Neuronal stem cell (in vitro differentiated cells): ENCODE results near the gene ACSS2.

ENCODE experiments used
- DNase-seq: peaks from one replicate; pipeline ENCODE4 v3.0.0-alpha.2; 2013; ENCODE audit warnings: low spot score
- H2AFZ ChIP-seq: one replicate; pipeline ENCODE4 v1.6.1; 2013; ENCODE audit warnings: mild to moderate bottlenecking, low read length, inconsistent platforms
- H2AK5ac ChIP-seq: 2 replicates; pipeline ENCODE4 v1.6.1; 2013; ENCODE audit warnings: low read depth, mild to moderate bottlenecking, inconsistent platforms, low read length, moderate library complexity, mixed read lengths
- H2BK120ac ChIP-seq: 2 replicates; pipeline ENCODE4 v1.6.1; 2013; ENCODE audit warnings: low read depth, mild to moderate bottlenecking, inconsistent platforms, low read length, moderate library complexity, mixed read lengths
- H2BK12ac ChIP-seq: one replicate; pipeline ENCODE4 v1.6.1; 2013; ENCODE audit warnings: low read length, inconsistent platforms
- H2BK15ac ChIP-seq: 2 replicates; pipeline ENCODE4 v1.6.1; 2013; ENCODE audit warnings: mild to moderate bottlenecking, low read length, inconsistent platforms, mixed read lengths
- H2BK5ac ChIP-seq: one replicate; pipeline ENCODE4 v1.6.1; 2013; ENCODE audit warnings: inconsistent platforms, mild to moderate bottlenecking, low read length, moderate library complexity
- H3K14ac ChIP-seq: one replicate; pipeline ENCODE4 v1.6.1; 2013; ENCODE audit warnings: low read length, inconsistent platforms
- H3K18ac ChIP-seq: 2 replicates; pipeline ENCODE4 v1.6.1; 2013; ENCODE audit warnings: low read length, inconsistent platforms
- H3K23ac ChIP-seq: 2 replicates; pipeline ENCODE4 v1.6.1; 2013; ENCODE audit warnings: low read depth, mild to moderate bottlenecking, mixed read lengths, low read length, inconsistent platforms; ENCODE audit not compliant: poor library complexity
- H3K27ac ChIP-seq: replicated peaks from 3 replicates; pipeline ENCODE4 v1.5.1; 2013; ENCODE audit warnings: low read length, inconsistent platforms
- H3K27me3 ChIP-seq, 3 experiments: 2 replicates each; pipeline ENCODE4 v1.6.1; 2013; ENCODE audit warnings: low read length in 3 of 3, mild to moderate bottlenecking in 2 of 3, inconsistent platforms in 1 of 3, low read depth in 1 of 3, mixed read lengths in 1 of 3, moderate library complexity in 1 of 3; ENCODE audit not compliant: control insufficient read depth in 3 of 3, insufficient read depth in 3 of 3
- H3K36me3 ChIP-seq, 2 donors: replicated peaks in 1 of 2; 2 replicates each; pipeline ENCODE4 v1.6.1; 2013; ENCODE audit warnings: low read length in 2 of 2; ENCODE audit not compliant: control insufficient read depth in 2 of 2, insufficient read depth in 2 of 2
- H3K4ac ChIP-seq: 2 replicates; pipeline ENCODE4 v1.6.1; 2013; ENCODE audit warnings: inconsistent platforms, mild to moderate bottlenecking, low read length, moderate library complexity
- H3K4me1 ChIP-seq, 2 donors: 1 replicate in 1 of 2; 2 replicates in 1 of 2; pipeline ENCODE4 v1.6.1; 2013; ENCODE audit warnings: low read length in 2 of 2, low read depth in 1 of 2; ENCODE audit not compliant: control insufficient read depth in 2 of 2, insufficient read depth in 1 of 2
- H3K4me2 ChIP-seq: one replicate; pipeline ENCODE4 v1.6.1; 2013; ENCODE audit warnings: mild to moderate bottlenecking, low read length, inconsistent platforms; ENCODE audit not compliant: insufficient read depth, poor library complexity, severe bottlenecking
- H3K4me3 ChIP-seq, 2 donors: 2 replicates each; pipeline ENCODE4 v1.5.1; 2013; ENCODE audit warnings: low read length in 2 of 2, mild to moderate bottlenecking in 2 of 2, inconsistent platforms in 1 of 2, moderate library complexity in 1 of 2
- H3K79me1 ChIP-seq: one replicate; pipeline ENCODE4 v1.6.1; 2013; ENCODE audit warnings: low read depth, mild to moderate bottlenecking, inconsistent platforms, low read length, moderate library complexity
- H3K9ac ChIP-seq: one replicate; pipeline ENCODE4 v1.6.1; 2013; ENCODE audit warnings: mild to moderate bottlenecking, low read depth, low read length, inconsistent platforms; ENCODE audit not compliant: poor library complexity
- H3K9me3 ChIP-seq, 2 donors: replicated peaks in 1 of 2; 2 replicates each; pipeline versions ENCODE3 to v1.6.1; 2013; ENCODE audit warnings: low read length in 2 of 2, mild to moderate bottlenecking in 2 of 2, inconsistent platforms in 1 of 2, low read depth in 1 of 2, mixed read lengths in 1 of 2, moderate library complexity in 1 of 2; ENCODE audit not compliant: control insufficient read depth in 2 of 2, insufficient read depth in 1 of 2
- H4K8ac ChIP-seq: one replicate; pipeline ENCODE4 v1.6.1; 2013; ENCODE audit warnings: low read depth, mild to moderate bottlenecking, inconsistent platforms, low read length, moderate library complexity
- H4K91ac ChIP-seq: one replicate; pipeline ENCODE4 v1.6.1; 2013; ENCODE audit warnings: low read length, low read depth, mild to moderate bottlenecking, inconsistent platforms; ENCODE audit not compliant: poor library complexity
- WGBS, 2 donors: extraction: QIAGEN DNeasy Blood & Tissue Kit; methylation state at CpG; one replicate each; pipeline ENCODE4 v1.1.7; 2013; ENCODE audit warnings: missing lambda C conversion rate in 2 of 2, mixed read lengths in 1 of 2; ENCODE audit not compliant: insufficient read length in 2 of 2, insufficient replicate concordance in 1 of 2; ENCODE audit errors: extremely low coverage in 2 of 2; 5-methylcytosine and 5-hydroxymethylcytosine counted together

The ACSS2 gene

GRCh38 chr20:34965051-34965450 lies 88.6 kb downstream of the ACSS2 start:
- H3K14ac ChIP-seq: no peak overlapping the region
- H2AFZ ChIP-seq: no peak overlapping the region
- no peak overlapping the region for H3K4me2 ChIP-seq
- no peak overlapping the region for H2BK5ac ChIP-seq
- DNase-seq: no peak
- H4K8ac ChIP-seq: no peak overlapping the region
- no peak overlapping the region for H3K4ac ChIP-seq
- H3K9ac ChIP-seq: no peak overlapping the region
- H2BK15ac ChIP-seq: no peak overlapping the region
- H3K79me1 ChIP-seq: no peaks in the 10 kb centered on the region
- no peaks in the 10 kb centered on the region for H3K27me3 ChIP-seq
- no peak overlapping the region for H3K18ac ChIP-seq
- H2BK12ac ChIP-seq: no peak overlapping the region
- no peak overlapping the region for H3K4me3 ChIP-seq
- H2BK120ac ChIP-seq: no peak overlapping the region
- WGBS, 2 donors: no CpG with 5 or more reads among the region's 5 CpGs
- peaks cover 0 to 11% of the 10 kb centered on the region in 2 donors for H3K4me1 ChIP-seq
- no peak overlapping the region for H3K23ac ChIP-seq
- no peaks in the 10 kb centered on the region for H3K9me3 ChIP-seq
- no peak overlapping the region for H4K91ac ChIP-seq
- H2AK5ac ChIP-seq: no peak overlapping the region
- H3K27ac ChIP-seq: no peak overlapping the region
- no peaks in the 10 kb centered on the region for H3K36me3 ChIP-seq

GRCh38 chr20:34967421-34967820 lies 91.0 kb downstream of the ACSS2 start:
- Histone ChIP-seq H3K18ac (peak overlapping the region; percentile 27), H3K79me1 (no peaks in the 10 kb centered on the region), H3K4me3 (no peak overlapping the region), H3K4me2 (no peak overlapping the region), H3K27me3 (peaks cover 0 to 3% (median 1%) of the 10 kb centered on the region in 3 experiments), H3K27ac (no peak overlapping the region), H2AFZ (no peak overlapping the region), H3K23ac (no peak overlapping the region), H2BK15ac (no peak overlapping the region), H3K4ac (no peak overlapping the region), H3K36me3 (no peaks in the 10 kb centered on the region), H2BK12ac (no peak overlapping the region), H2BK120ac (no peak overlapping the region), H3K9ac (no peak overlapping the region), H3K14ac (no peak overlapping the region), H4K8ac (no peak overlapping the region), H2BK5ac (no peak overlapping the region), H3K4me1 (peaks cover 10 to 17% of the 10 kb centered on the region in 2 donors), H3K9me3 (no peaks in the 10 kb centered on the region), H4K91ac (no peak overlapping the region), H2AK5ac (peak overlapping the region; percentile 3)
- no CpG with 5 or more reads among the region's 5 CpGs for WGBS, 2 donors
- no peak for DNase-seq

- no peak for DNase-seq
- no peak overlapping the region for H2BK15ac ChIP-seq
- H3K4ac ChIP-seq: no peak overlapping the region
- no CpG with 5 or more reads among the region's 7 CpGs for WGBS, 2 donors
- H2BK5ac ChIP-seq: no peak overlapping the region
- H3K4me1 ChIP-seq: peaks cover 10 to 17% of the 10 kb centered on the region in 2 donors
- H2BK120ac ChIP-seq: no peak overlapping the region
- H2AFZ ChIP-seq: peak overlapping the region; percentile 58
- H3K9me3 ChIP-seq: no peaks in the 10 kb centered on the region
- no peaks in the 10 kb centered on the region for H3K79me1 ChIP-seq
- no peak overlapping the region for H2BK12ac ChIP-seq
- no peak overlapping the region for H3K27ac ChIP-seq
- no peak overlapping the region for H3K23ac ChIP-seq
- no peak overlapping the region for H3K18ac ChIP-seq
- no peak overlapping the region for H2AK5ac ChIP-seq
- H3K4me2 ChIP-seq: no peak overlapping the region
- no peak overlapping the region for H3K9ac ChIP-seq
- no peaks in the 10 kb centered on the region for H3K36me3 ChIP-seq
- H4K8ac ChIP-seq: no peak overlapping the region
- no peak overlapping the region for H4K91ac ChIP-seq
- H3K4me3 ChIP-seq: no peak overlapping the region
- no peak overlapping the region for H3K14ac ChIP-seq
- peaks cover 0 to 3% (median 1%) of the 10 kb centered on the region in 3 experiments for H3K27me3 ChIP-seq
Observed at GRCh38 chr20:34968042-34968775, 91.8 kb downstream of the ACSS2 start.

- no peaks in the 10 kb centered on the region for H3K9me3 ChIP-seq
- H3K14ac ChIP-seq: no peak overlapping the region
- H2BK120ac ChIP-seq: no peak overlapping the region
- peaks cover 10 to 17% of the 10 kb centered on the region in 2 donors for H3K4me1 ChIP-seq
- no peak overlapping the region for H2BK5ac ChIP-seq
- peak overlapping the region; percentile 2 for H3K9ac ChIP-seq
- H4K8ac ChIP-seq: no peak overlapping the region
- DNase-seq: no peak
- no peak overlapping the region for H2BK12ac ChIP-seq
- no peak overlapping the region for H3K27ac ChIP-seq
- H3K4ac ChIP-seq: peak overlapping the region; percentile 28
- no peak overlapping the region for H2AFZ ChIP-seq
- no peak overlapping the region for H3K4me3 ChIP-seq
- peaks cover 0 to 3% (median 1%) of the 10 kb centered on the region in 3 experiments for H3K27me3 ChIP-seq
- H4K91ac ChIP-seq: no peak overlapping the region
- no peak overlapping the region for H3K4me2 ChIP-seq
- H3K18ac ChIP-seq: peak overlapping the region; percentile 77
- H3K79me1 ChIP-seq: no peaks in the 10 kb centered on the region
- H2AK5ac ChIP-seq: peak overlapping the region; percentile 71
- H3K36me3 ChIP-seq: no peaks in the 10 kb centered on the region
- no peak overlapping the region for H3K23ac ChIP-seq
- H2BK15ac ChIP-seq: peak overlapping the region; percentile 3
- no CpG with 5 or more reads among the region's 7 CpGs for WGBS, 2 donors
Observed at GRCh38 chr20:34970193-34970840, 93.9 kb downstream of the ACSS2 start.
